ENCODE results near the gene SIK2.
A peak's percentile ranks its signal among the peaks of the same experiment; 100 is the strongest.

SIK2 gene

GRCh38 chr11:111734101-111734953 is 132.1 kb downstream of the SIK2 start:
- DNase-seq: no peak

- no peak for DNase-seq
Measured at GRCh38 chr11:111734954-111735261, 132.7 kb downstream of the SIK2 start.

- peak; percentile 98 for DNase-seq
Measured at GRCh38 chr11:111735262-111736116, 133.2 kb downstream of the SIK2 start.

GRCh38 chr11:111736181-111736590 is 133.9 kb downstream of the SIK2 start:
- peak; percentile 67 for DNase-seq

- no peak for DNase-seq
Measured at GRCh38 chr11:111736621-111737443, 134.6 kb downstream of the SIK2 start.

- DNase-seq: no peak
Measured at GRCh38 chr11:111737444-111738210, 135.4 kb downstream of the SIK2 start.

GRCh38 chr11:111739299-111739698 is 137.1 kb downstream of the SIK2 start:
- DNase-seq: no peak

- DNase-seq: no peak
Measured at GRCh38 chr11:111741751-111742150, 139.5 kb downstream of the SIK2 start.

- no peak for DNase-seq
Measured at GRCh38 chr11:111743700-111744099, 141.5 kb downstream of the SIK2 start.

- DNase-seq: peak; percentile 61
Measured at GRCh38 chr11:111745719-111746504, 143.7 kb downstream of the SIK2 start.

- no peak for DNase-seq
Measured at GRCh38 chr11:111748035-111748804, 146.0 kb downstream of the SIK2 start.

- DNase-seq: no peak
Measured at GRCh38 chr11:111749646-111750045, 147.4 kb downstream of the SIK2 start.

GRCh38 chr11:111756097-111756496 is 153.8 kb downstream of the SIK2 start:
- no peak for DNase-seq

- no peak for DNase-seq
Measured at GRCh38 chr11:111759376-111759775, 157.1 kb downstream of the SIK2 start.

- DNase-seq: no peak
Measured at GRCh38 chr11:111759778-111760407, 157.6 kb downstream of the SIK2 start.

- DNase-seq: no peak
Measured at GRCh38 chr11:111761036-111761435, 158.8 kb downstream of the SIK2 start.

- DNase-seq: no peak
Measured at GRCh38 chr11:111762526-111762925, 160.3 kb downstream of the SIK2 start.

- DNase-seq: peak; percentile 33
Measured at GRCh38 chr11:111762981-111763643, 160.9 kb downstream of the SIK2 start.

GRCh38 chr11:111764621-111765020 is 162.4 kb downstream of the SIK2 start:
- peak; percentile 31 for DNase-seq

All from fibroblast of skin of right biceps (primary cell).